GM12878 (cell line): ENCODE data around the gene STPG3.

Source experiments
- EZH2 ChIP-seq: IDR thresholded peaks from 2 replicates; pipeline ENCODE4 v1.6.1; 2012; ENCODE audit warnings: low read depth, mild to moderate bottlenecking, control low read depth, inconsistent platforms, low read length, borderline replicate concordance; ENCODE audit not compliant: control insufficient read depth
- SIN3A ChIP-seq: IDR thresholded peaks from 2 replicates; pipeline ENCODE4 v1.6.1; 2012; ENCODE audit warnings: low read depth, low read length, improper control_type of control experiment
- YY1 ChIP-seq: IDR thresholded peaks from 2 replicates; pipeline ENCODE4 v1.6.1; 2011; ENCODE audit warnings: low read depth, mild to moderate bottlenecking, low read length

- TF ChIP-seq SIN3A (no peak), YY1 (no peak), EZH2 (no peak)
Observed at GRCh38 chr9:137227853-137228505, 23.1 kb upstream of the STPG3 start.
